Endothelial cell of umbilical vein (primary cell): ENCODE results near the gene SLC2A2. TPM values are rescaled to one million over a fixed set of nuclear protein-coding genes. Genes with fewer than 3 reads are reported as not detected.

Experiments used
- BruUV-seq: library from RNA; stranded (reverse); fragments of 400-500 nt; replicated peaks from 2 replicates; lab custom pipeline; 2021; lab: Mats Ljungman, UMichigan
- CTCF ChIA-PET: fragments of 300-600, 350-600 bp; sonication (Branson Sonifier 250); formaldehyde crosslinking; loops from one replicate; lab custom pipeline; 2021; ENCODE audit warnings: antibody characterized with exemption, inconsistent platforms; lab: Charles Lee
- POLR2A ChIA-PET: fragments of 300-600, 350-600 bp; sonication (Branson Sonifier 250); formaldehyde crosslinking; loops from one replicate; lab custom pipeline; 2021; ENCODE audit warnings: antibody characterized with exemption, inconsistent platforms; lab: Charles Lee
- DNase-seq: peaks from one replicate; pipeline ENCODE4 v3.0.0-alpha.2; 2011; ENCODE audit warnings: low read depth, low spot score
- FAIRE-seq: peaks from 2 replicates; lab custom pipeline; 2011; peaks lifted over from hg19 to GRCh38; lab: Jason Lieb, UNC
- H2AFZ ChIP-seq: 2 replicates; pipeline ENCODE4 v1.6.0; 2012; ENCODE audit warnings: low read depth, low read length, control low read depth, inconsistent platforms
- H3K27ac ChIP-seq: 2 replicates; pipeline ENCODE4 v1.5.1; 2011; ENCODE audit warnings: low read depth, mild to moderate bottlenecking, control low read depth, low read length, moderate library complexity; ENCODE audit not compliant: insufficient read depth
- H3K27me3 ChIP-seq, 2 experiments: 2 replicates each; pipeline versions ENCODE4 v1.6.0 to v1.6.1; 2011; ENCODE audit warnings: low read length in 2 of 2, mixed read lengths in 1 of 2; ENCODE audit not compliant: control insufficient read depth in 2 of 2, insufficient read depth in 2 of 2
- H3K36me3 ChIP-seq, 2 experiments: 2 replicates in 1 of 2; 3 replicates in 1 of 2; pipeline ENCODE4 v1.5.1; 2011; ENCODE audit warnings: low read length in 2 of 2, mild to moderate bottlenecking in 1 of 2, moderate library complexity in 1 of 2; ENCODE audit not compliant: control insufficient read depth in 2 of 2, insufficient read depth in 2 of 2; ENCODE audit errors: extremely low read depth in 1 of 2
- H3K4me1 ChIP-seq: 3 replicates; pipeline ENCODE4 v1.5.1; 2011; ENCODE audit warnings: mild to moderate bottlenecking, low read length; ENCODE audit not compliant: control insufficient read depth, insufficient read depth; ENCODE audit errors: extremely low read depth
- H3K4me2 ChIP-seq: 2 replicates; pipeline ENCODE4 v1.6.1; 2011; ENCODE audit warnings: low read length, control low read depth, mixed read lengths; ENCODE audit not compliant: insufficient read depth
- H3K4me3 ChIP-seq, 3 experiments: fragments of 200-600 bp in 1 of 3; sonication (generic), shearing (Covaris generic) in 1 of 3; replicated peaks in 1 of 3; 2 replicates each; pipeline ENCODE4 v1.5.1; 2011 to 2016; ENCODE audit warnings: control low read depth in 3 of 3, low read length in 3 of 3, mild to moderate bottlenecking in 2 of 3, inconsistent platforms in 1 of 3, low read depth in 1 of 3, moderate library complexity in 1 of 3; ENCODE audit not compliant: insufficient read depth in 1 of 3
- H3K79me2 ChIP-seq: 2 replicates; pipeline ENCODE4 v1.6.0; 2012; ENCODE audit warnings: low read length, inconsistent platforms; ENCODE audit not compliant: control insufficient read depth, insufficient read depth
- H3K9ac ChIP-seq: replicated peaks from 2 replicates; pipeline ENCODE3; 2011; ENCODE audit warnings: low read length, control low read depth; ENCODE audit not compliant: insufficient read depth; ENCODE audit errors: extremely low read depth
- H3K9me1 ChIP-seq: replicated peaks from 3 replicates; pipeline ENCODE4 v1.6.0; 2011; ENCODE audit warnings: mild to moderate bottlenecking, low read length; ENCODE audit not compliant: control insufficient read depth, insufficient read depth; ENCODE audit errors: extremely low read depth
- H3K9me3 ChIP-seq: replicated peaks from 2 replicates; pipeline ENCODE4 v1.5.1; 2012; ENCODE audit warnings: low read length, inconsistent platforms; ENCODE audit not compliant: control insufficient read depth, insufficient read depth
- H4K20me1 ChIP-seq: replicated peaks from 2 replicates; pipeline ENCODE3; 2011; ENCODE audit warnings: mild to moderate bottlenecking, low read length; ENCODE audit not compliant: control insufficient read depth, insufficient read depth; ENCODE audit errors: extremely low read depth
- EZH2 ChIP-seq: IDR thresholded peaks from 2 replicates; pipeline ENCODE4 v1.6.1; 2012; ENCODE audit warnings: borderline replicate concordance, low read depth, mild to moderate bottlenecking, moderate library complexity, low read length, inconsistent platforms; ENCODE audit not compliant: severe bottlenecking
- FOS ChIP-seq: IDR thresholded peaks from 2 replicates; pipeline ENCODE4 v1.6.1; 2011; ENCODE audit warnings: mild to moderate bottlenecking, low read length, moderate library complexity, borderline replicate concordance; ENCODE audit not compliant: insufficient read depth
- GATA2 ChIP-seq: IDR thresholded peaks from 2 replicates; pipeline ENCODE4 v1.7.0; 2011; ENCODE audit warnings: low read depth, mild to moderate bottlenecking, moderate library complexity, mixed read lengths, low read length; ENCODE audit not compliant: insufficient read length, insufficient read depth
- JUN ChIP-seq: IDR thresholded peaks from 2 replicates; pipeline ENCODE4 v1.6.1; 2011; ENCODE audit warnings: borderline replicate concordance, low read depth; ENCODE audit not compliant: insufficient read length, insufficient read depth
- MYC ChIP-seq: IDR thresholded peaks from one replicate; pipeline ENCODE4 v1.6.1; 2011; ENCODE audit warnings: mild to moderate bottlenecking, low read depth, low read length
- POLR2A ChIP-seq: IDR thresholded peaks from 2 replicates; pipeline ENCODE4 v1.6.1; 2012; ENCODE audit warnings: low read depth, mild to moderate bottlenecking, control low read depth, low read length
- POLR2AphosphoS5 ChIP-seq: IDR thresholded peaks from 2 replicates; pipeline ENCODE4 v1.6.1; 2012; ENCODE audit warnings: low read depth, mild to moderate bottlenecking, control low read depth, low read length, moderate library complexity; ENCODE audit not compliant: insufficient read depth
- dilution Hi-C: fragments of 300-500 bp; cut with MboI; formaldehyde crosslinking; loops from one replicate; pipeline ENCODE4 v1.15.0; 2019; ENCODE audit warnings: low sequenced_read_pairs; ENCODE audit not compliant: extremely low pct_ligation_motif_present
- intact Hi-C: fragments of 100-400 bp; cut with micrococcal nuclease; formaldehyde crosslinking; loops from one replicate; pipeline ENCODE4 v1.10.0; 2022
- polyA plus RNA-seq, 4 experiments: library from polyadenylated mRNA; depleted of rRNA in 3 of 4; stranded (reverse) in 3 of 4; unstranded in 1 of 4; fragments of >200 nt; gene quantifications; 2 replicates each; pipeline versions ENCODE4 v1.2.1 to v1.2.3, GENCODE V29; 2011 to 2012; ENCODE audit warnings: missing spikeins in 1 of 4
- total RNA-seq: library from RNA; stranded (reverse); gene quantifications from 2 replicates; pipeline ENCODE4 v1.2.3, GENCODE V29; 2021
- TF ChIP-seq, protein P1 (sequence below), 2 donors: IDR thresholded peaks; 1 replicate in 1 of 2; 2 replicates in 1 of 2; pipeline ENCODE4 v1.5.1; 2011; ENCODE audit warnings: low read length in 2 of 2, mild to moderate bottlenecking in 2 of 2, moderate library complexity in 2 of 2, control low read depth in 1 of 2, inconsistent platforms in 1 of 2, low read depth in 1 of 2; ENCODE audit not compliant: insufficient read depth in 1 of 2; ENCODE audit errors: extremely low read depth in 1 of 2
- TF ChIP-seq, protein P2 (sequence below): IDR thresholded peaks from 2 replicates; pipeline ENCODE4 v1.6.1; 2011; ENCODE audit not compliant: insufficient read depth, insufficient read length

Gene SLC2A2
- total and polyA plus RNA-seq, 2 donors (not counting 3 experiments of a cell fraction or from before 2014, with no cell fraction given), result not detected

DNA sequence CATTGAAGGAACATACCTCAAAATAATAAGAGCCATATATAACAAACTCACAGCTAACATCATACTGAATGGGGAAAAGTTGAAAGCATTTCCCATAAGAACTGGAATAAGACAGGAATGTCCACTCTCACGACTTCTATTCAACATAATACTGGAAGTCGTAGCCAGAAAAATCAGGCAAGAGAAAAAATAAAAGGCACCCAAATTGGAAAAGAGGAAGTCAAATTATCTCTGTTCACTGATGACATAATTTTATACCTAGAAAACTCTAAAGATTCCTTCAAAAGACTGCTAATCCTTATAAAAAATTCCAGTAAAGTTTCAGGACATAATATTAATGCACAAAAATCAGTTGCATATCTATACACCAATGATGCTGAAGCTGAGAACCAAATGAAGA, 34.9 kb downstream of the SLC2A2 start:
- Histone ChIP-seq H3K4me1 (no peaks in the 10 kb centered on the region), H3K9ac (no peak overlapping the region), H3K4me2 (no peak overlapping the region), H3K9me1 (no peaks in the 10 kb centered on the region), H3K9me3 (no peaks in the 10 kb centered on the region), H2AFZ (no peak overlapping the region), H3K27me3 (no peaks in the 10 kb centered on the region), H4K20me1 (no peaks in the 10 kb centered on the region), H3K4me3 (no peak overlapping the region), H3K27ac (no peak overlapping the region), H3K36me3 (no peaks in the 10 kb centered on the region), H3K79me2 (no peaks in the 10 kb centered on the region)
- ChIA-PET CTCF (no interaction called here), POLR2A (no interaction called here)
- DNase-seq (no peak), FAIRE-seq (no peak)
- BruUV-seq, result no TSS peak
- dilution Hi-C loops, result no loop called here
- TF ChIP-seq, protein P1, sequence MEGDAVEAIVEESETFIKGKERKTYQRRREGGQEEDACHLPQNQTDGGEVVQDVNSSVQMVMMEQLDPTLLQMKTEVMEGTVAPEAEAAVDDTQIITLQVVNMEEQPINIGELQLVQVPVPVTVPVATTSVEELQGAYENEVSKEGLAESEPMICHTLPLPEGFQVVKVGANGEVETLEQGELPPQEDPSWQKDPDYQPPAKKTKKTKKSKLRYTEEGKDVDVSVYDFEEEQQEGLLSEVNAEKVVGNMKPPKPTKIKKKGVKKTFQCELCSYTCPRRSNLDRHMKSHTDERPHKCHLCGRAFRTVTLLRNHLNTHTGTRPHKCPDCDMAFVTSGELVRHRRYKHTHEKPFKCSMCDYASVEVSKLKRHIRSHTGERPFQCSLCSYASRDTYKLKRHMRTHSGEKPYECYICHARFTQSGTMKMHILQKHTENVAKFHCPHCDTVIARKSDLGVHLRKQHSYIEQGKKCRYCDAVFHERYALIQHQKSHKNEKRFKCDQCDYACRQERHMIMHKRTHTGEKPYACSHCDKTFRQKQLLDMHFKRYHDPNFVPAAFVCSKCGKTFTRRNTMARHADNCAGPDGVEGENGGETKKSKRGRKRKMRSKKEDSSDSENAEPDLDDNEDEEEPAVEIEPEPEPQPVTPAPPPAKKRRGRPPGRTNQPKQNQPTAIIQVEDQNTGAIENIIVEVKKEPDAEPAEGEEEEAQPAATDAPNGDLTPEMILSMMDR (IDR thresholded peaks at IDR 0.05; ENCODE audit: extremely low read depth in 1 of 2, insufficient read depth in 1 of 2, low read depth in 1 of 2, low read length in 2 of 2), result no peak
- TF ChIP-seq FOS (no peak), EZH2 (no peak), POLR2AphosphoS5 (no peak), GATA2 (no peak), MYC (no peak), JUN (no peak), POLR2A (no peak)
- TF ChIP-seq, protein P2, sequence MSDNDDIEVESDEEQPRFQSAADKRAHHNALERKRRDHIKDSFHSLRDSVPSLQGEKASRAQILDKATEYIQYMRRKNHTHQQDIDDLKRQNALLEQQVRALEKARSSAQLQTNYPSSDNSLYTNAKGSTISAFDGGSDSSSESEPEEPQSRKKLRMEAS, result no peak
- intact Hi-C loops, result no loop called here
